ENCODE measurements around the gene OMG. TPM values are rescaled to one million over a fixed set of nuclear protein-coding genes. Genes with fewer than 3 reads are reported as not detected.

Gene OMG
- polyA plus RNA-seq, 3 donors = 0.83 to 2.2 TPM; not detected in 1

- TF ChIP-seq CTCF (IDR thresholded peaks at IDR 0.05) = no peak
- peaks cover 19 to 27% of the 10 kb centered on the region in 2 donors for H3K36me3 Mint-ChIP-seq
- H3K9me3 Mint-ChIP-seq = no peaks in the 10 kb centered on the region
- Histone ChIP-seq H3K9me3 (replicated peaks in 1 of 2; ENCODE audit: control insufficient read depth in 1 of 2, insufficient read depth in 1 of 2, low read length in 2 of 2) (no peaks in the 10 kb centered on the region), H2AFZ (ENCODE audit: insufficient read depth, low read depth, low read length, poor library complexity, severe bottlenecking) (no peak overlapping the region), H3K9ac (ENCODE audit: insufficient read depth, low read length, poor library complexity, severe bottlenecking) (no peak overlapping the region), H3K4me1 (ENCODE audit: control insufficient read depth in 1 of 2, insufficient read depth in 2 of 2, low read length in 2 of 2) (no peaks in the 10 kb centered on the region), H3K79me2 (ENCODE audit: insufficient read depth, low read length) (no peaks in the 10 kb centered on the region), H3K27me3 (ENCODE audit: control insufficient read depth in 2 of 2, insufficient read depth in 2 of 2, low read length in 2 of 2) (no peaks in the 10 kb centered on the region), H3K27ac (ENCODE audit: low read depth in 1 of 2, low read length in 2 of 2) (no peak overlapping the region), H3K4me2 (replicated peaks; ENCODE audit: extremely low read depth, low read length, poor library complexity, severe bottlenecking) (no peak overlapping the region), H3K36me3 (replicated peaks in 1 of 2; ENCODE audit: control insufficient read depth in 1 of 2, insufficient read depth in 2 of 2, low read length in 2 of 2) (peaks cover 6 to 26% of the 10 kb centered on the region in 2 donors), H3K4me3 (replicated peaks in 1 of 3; ENCODE audit: low read depth in 2 of 3, low read length in 3 of 3) (no peak overlapping the region), H4K20me1 (ENCODE audit: insufficient read depth, low read length) (no peaks in the 10 kb centered on the region)
- peaks cover 4% of the 10 kb centered on the region for H3K4me1 Mint-ChIP-seq
- H3K4me3 Mint-ChIP-seq = no peak overlapping the region
- no peaks in the 10 kb centered on the region for H3K27me3 Mint-ChIP-seq (ENCODE audit: low read depth in 3 of 3)
- no CpG with 5 or more reads among the region's 3 CpGs for WGBS (ENCODE audit: insufficient coverage)
- no peak overlapping the region for H3K27ac Mint-ChIP-seq
- intact Hi-C loops (cut with micrococcal nuclease) = no loop called here
- DNase-seq = no peak
These were observed 40.1 kb downstream of the OMG start for GRCh38 chr17:31256936-31257335.

GRCh38 chr17:31254654-31255053 lies 42.4 kb downstream of the OMG start:
- DNase-seq = no peak
- H3K27me3 Mint-ChIP-seq (ENCODE audit: low read depth in 3 of 3) = no peaks in the 10 kb centered on the region
- no peaks in the 10 kb centered on the region for H3K9me3 Mint-ChIP-seq
- Histone ChIP-seq H3K79me2 (ENCODE audit: insufficient read depth, low read length) (no peaks in the 10 kb centered on the region), H2AFZ (ENCODE audit: insufficient read depth, low read depth, low read length, poor library complexity, severe bottlenecking) (no peak overlapping the region), H3K4me2 (replicated peaks; ENCODE audit: extremely low read depth, low read length, poor library complexity, severe bottlenecking) (no peak overlapping the region), H3K36me3 (replicated peaks in 1 of 2; ENCODE audit: control insufficient read depth in 1 of 2, insufficient read depth in 2 of 2, low read length in 2 of 2) (peaks cover 0 to 16% of the 10 kb centered on the region in 2 donors), H3K9me3 (replicated peaks in 1 of 2; ENCODE audit: control insufficient read depth in 1 of 2, insufficient read depth in 1 of 2, low read length in 2 of 2) (no peaks in the 10 kb centered on the region), H3K9ac (ENCODE audit: insufficient read depth, low read length, poor library complexity, severe bottlenecking) (no peak overlapping the region), H4K20me1 (ENCODE audit: insufficient read depth, low read length) (no peaks in the 10 kb centered on the region), H3K27me3 (ENCODE audit: control insufficient read depth in 2 of 2, insufficient read depth in 2 of 2, low read length in 2 of 2) (no peaks in the 10 kb centered on the region), H3K4me3 (replicated peaks in 1 of 3; ENCODE audit: low read depth in 2 of 3, low read length in 3 of 3) (no peak overlapping the region), H3K4me1 (ENCODE audit: control insufficient read depth in 1 of 2, insufficient read depth in 2 of 2, low read length in 2 of 2) (no peaks in the 10 kb centered on the region), H3K27ac (ENCODE audit: low read depth in 1 of 2, low read length in 2 of 2) (no peak overlapping the region)
- H3K36me3 Mint-ChIP-seq = peaks cover 3 to 10% of the 10 kb centered on the region in 2 donors
- no CpG with 5 or more reads among the region's 2 CpGs for WGBS (ENCODE audit: insufficient coverage)
- peaks cover 7% of the 10 kb centered on the region for H3K4me1 Mint-ChIP-seq
- intact Hi-C loops (cut with micrococcal nuclease) = no loop called here
- TF ChIP-seq CTCF (IDR thresholded peaks at IDR 0.05) = no peak
- no peak overlapping the region for H3K4me3 Mint-ChIP-seq
- H3K27ac Mint-ChIP-seq = no peak overlapping the region

All from CD14-positive monocyte (primary cell).